AG08395 (cell line): ENCODE measurements around the gene FASLG.

Experiments used
- DNase-seq: peaks from one replicate; pipeline ENCODE4 v3.0.0; 2012; ENCODE audit warnings: mixed read lengths, low spot score

Gene FASLG

GRCh38 chr1:172646653-172647052 is 12.2 kb upstream of the FASLG start:
- DNase-seq = no peak

GRCh38 chr1:172647110-172647564 is 11.8 kb upstream of the FASLG start:
- DNase-seq = no peak

GRCh38 chr1:172647987-172648386 is 10.9 kb upstream of the FASLG start:
- no peak for DNase-seq

- no peak for DNase-seq
These were observed 8.3 kb upstream of the FASLG start for GRCh38 chr1:172650474-172651193.

- no peak for DNase-seq
These were observed 5.7 kb upstream of the FASLG start for GRCh38 chr1:172653015-172653709.

- peak; percentile 82 for DNase-seq
These were observed 4.4 kb upstream of the FASLG start for GRCh38 chr1:172654535-172654934.

GRCh38 chr1:172656576-172656975 is 2.3 kb upstream of the FASLG start:
- no peak for DNase-seq

- no peak for DNase-seq
These were observed 1.3 kb upstream of the FASLG start for GRCh38 chr1:172657586-172657985.

GRCh38 chr1:172661107-172661506 is 2.2 kb downstream of the FASLG start:
- DNase-seq = no peak

- peak; percentile 85 for DNase-seq
These were observed 3.7 kb downstream of the FASLG start for GRCh38 chr1:172662464-172663109.

- no peak for DNase-seq
These were observed 4.8 kb downstream of the FASLG start for GRCh38 chr1:172663732-172664131.

- no peak for DNase-seq
These were observed 9.2 kb downstream of the FASLG start for GRCh38 chr1:172668097-172668496.

- no peak for DNase-seq
These were observed 10.1 kb downstream of the FASLG start for GRCh38 chr1:172669011-172669410.

- DNase-seq = no peak
These were observed 11.4 kb downstream of the FASLG start for GRCh38 chr1:172670316-172670715.

- DNase-seq = no peak
These were observed 11.9 kb downstream of the FASLG start for GRCh38 chr1:172670791-172671190.

- DNase-seq = peak; percentile 70
These were observed 12.7 kb downstream of the FASLG start for GRCh38 chr1:172671591-172671990.

- DNase-seq = no peak
These were observed 13.8 kb downstream of the FASLG start for GRCh38 chr1:172672720-172673119.

- peak; percentile 13 for DNase-seq
These were observed 14.9 kb downstream of the FASLG start for GRCh38 chr1:172673761-172674160.

GRCh38 chr1:172674831-172675613 is 16.1 kb downstream of the FASLG start:
- DNase-seq = no peak

- no peak for DNase-seq
These were observed 20.3 kb downstream of the FASLG start for GRCh38 chr1:172679000-172679772.

GRCh38 chr1:172680244-172680643 is 21.3 kb downstream of the FASLG start:
- DNase-seq = no peak
